DMS153 treated with DMSO at 0.1 percent for 48 hours (cell line): ENCODE results near the gene DUOXA1.
"Not testable (repeated sequence)": the region's sequence is repeated elsewhere in the genome, so short reads cannot be mapped to it uniquely, and the experiment has no call there.

Experiments used
- DNase-seq: peaks from one replicate; lab custom pipeline; 2025; ENCODE audit not compliant: unreplicated experiment; lab: John Stamatoyannopoulos, UW

Gene DUOXA1

DNA sequence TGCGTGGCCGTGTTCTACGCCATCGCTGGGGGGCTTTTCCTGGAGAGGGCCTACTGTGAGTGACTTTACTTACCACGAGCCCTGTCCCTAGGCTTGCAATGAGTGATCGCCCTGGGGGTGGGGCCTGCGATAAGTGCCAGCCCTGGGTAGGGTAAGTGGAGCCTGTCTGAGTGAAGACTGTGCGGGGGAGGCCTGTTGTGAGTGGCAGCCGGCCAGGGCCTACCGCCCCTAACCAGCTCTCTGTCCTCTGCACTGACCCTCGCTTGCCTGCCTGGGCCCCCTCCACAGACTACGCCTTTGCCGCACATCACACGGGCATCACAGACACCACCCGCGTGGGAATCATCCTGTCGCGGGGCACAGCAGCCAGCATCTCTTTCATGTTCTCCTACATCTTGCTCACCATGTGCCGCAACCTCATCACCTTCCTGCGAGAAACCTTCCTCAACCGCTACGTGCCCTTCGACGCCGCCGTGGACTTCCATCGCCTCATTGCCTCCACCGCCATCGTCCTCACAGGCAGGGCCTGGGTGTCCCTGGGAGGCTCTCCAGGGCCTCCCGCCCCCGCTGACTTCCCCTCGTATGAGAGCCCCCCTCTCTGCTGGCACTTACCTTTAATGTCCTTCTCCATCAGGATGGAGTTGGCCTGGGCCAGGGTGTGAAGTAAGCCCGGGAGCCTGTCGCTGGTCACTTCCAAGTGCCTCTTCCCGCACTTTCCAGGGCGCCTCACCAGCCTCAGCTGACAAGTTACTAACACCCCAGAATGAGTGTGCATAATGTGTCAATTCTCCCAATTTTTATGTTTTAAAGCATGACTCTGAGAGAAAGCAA, 22.5 kb upstream of the DUOXA1 start:
- DNase-seq: no peak

DNA sequence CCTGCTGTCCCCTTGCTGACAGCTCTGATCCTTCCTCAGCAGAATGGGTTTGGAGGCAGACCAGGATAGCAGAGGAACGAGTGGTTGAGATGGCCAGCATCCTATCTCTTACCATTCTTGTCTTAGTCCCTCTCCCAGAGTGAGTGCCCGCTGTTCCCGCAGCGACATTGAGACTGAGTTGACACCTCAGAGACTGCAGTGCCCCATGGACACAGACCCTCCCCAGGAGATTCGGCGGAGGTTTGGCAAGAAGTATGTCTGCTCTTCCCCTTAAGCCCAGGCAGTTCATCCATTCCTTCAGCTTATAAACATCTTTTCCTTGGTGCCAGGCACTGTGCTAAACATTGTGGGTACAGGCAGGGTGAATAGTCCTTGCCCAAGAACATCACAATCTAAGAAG, 21.3 kb upstream of the DUOXA1 start:
- no peak for DNase-seq

DNA sequence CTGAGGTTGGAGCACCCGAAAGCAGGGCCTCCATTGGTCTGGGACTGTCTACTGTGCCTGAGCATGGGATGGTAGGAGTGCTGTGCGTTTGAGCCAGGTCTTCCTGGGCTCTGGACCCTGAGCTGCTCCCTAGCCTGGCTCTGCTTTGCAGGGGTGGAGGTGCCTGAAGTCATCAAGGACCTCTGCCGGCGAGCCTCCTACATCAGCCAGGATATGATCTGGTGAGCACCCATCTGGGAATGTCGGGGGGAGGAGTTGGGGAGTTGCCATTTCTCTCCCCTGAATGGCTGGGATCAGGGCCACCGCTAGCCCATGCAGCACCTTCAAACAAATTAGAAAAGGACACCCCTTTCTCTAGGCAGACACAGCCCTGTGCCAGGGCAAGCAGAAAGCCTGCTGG, 20.8 kb upstream of the DUOXA1 start:
- DNase-seq: no peak

DNA sequence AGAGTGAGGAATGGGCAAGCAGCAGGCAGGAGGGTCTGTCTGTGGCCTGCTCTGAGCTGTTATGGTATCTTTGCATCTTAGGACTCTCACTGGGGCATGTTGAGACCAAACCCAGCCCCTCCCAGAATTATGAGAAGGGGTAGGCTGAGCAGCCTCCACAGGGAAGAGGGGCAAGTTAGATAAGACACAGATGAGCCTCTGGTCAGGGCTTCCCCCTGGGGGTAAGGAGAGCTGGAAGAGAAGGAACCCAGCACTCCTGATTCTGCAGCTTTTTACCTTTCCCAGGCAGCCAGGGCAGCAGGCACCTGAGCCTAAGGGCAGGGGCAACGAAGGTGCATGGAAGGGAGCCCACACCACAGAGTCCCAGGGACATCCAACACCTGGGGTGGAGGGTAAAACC, 19.4 kb upstream of the DUOXA1 start:
- DNase-seq: no peak

DNA sequence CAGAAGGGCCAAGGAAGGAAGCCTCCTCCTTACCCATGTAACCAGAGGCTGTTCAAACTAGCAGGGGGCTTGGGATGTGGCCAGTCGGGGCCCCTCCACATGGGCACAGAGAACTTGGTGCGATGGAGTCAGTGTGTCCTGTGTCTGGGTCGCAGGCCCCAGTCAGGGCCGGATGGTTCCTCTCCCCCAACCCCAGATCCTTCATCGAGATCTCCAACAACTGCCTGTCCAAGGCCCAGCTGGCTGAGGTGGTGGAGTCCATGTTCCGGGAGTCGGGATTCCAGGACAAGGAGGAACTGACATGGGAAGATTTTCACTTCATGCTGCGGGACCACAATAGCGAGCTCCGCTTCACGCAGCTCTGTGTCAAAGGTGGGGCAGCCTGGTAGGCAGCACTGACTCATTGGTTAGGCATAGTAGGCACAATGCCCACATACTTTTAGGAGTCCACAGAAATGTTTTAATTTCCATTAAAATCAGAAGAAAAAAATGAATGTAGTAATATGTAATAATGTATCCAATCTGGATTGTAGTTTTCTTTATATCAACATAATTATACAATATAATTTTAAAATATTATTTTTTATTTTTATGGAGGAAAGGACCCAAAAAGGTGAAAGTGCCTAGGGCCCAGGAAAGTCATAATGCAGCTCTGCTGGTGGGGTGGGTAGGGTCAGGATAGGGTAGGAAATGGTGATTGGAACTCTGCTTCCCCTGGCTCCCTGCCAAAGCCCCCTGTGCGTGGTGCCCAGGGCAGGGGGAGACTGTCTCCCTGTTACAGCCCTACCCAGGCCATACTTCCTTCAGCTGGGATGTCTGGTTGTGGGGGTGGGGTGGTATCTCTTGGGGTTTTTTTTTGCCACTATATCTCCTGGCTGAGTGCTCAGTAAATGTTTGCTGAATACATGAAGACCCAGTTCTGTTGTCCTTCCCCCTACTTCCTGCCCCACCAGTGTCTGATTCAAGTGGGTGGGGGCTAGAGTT, 18.7 kb upstream of the DUOXA1 start:
- no peak for DNase-seq

DNA sequence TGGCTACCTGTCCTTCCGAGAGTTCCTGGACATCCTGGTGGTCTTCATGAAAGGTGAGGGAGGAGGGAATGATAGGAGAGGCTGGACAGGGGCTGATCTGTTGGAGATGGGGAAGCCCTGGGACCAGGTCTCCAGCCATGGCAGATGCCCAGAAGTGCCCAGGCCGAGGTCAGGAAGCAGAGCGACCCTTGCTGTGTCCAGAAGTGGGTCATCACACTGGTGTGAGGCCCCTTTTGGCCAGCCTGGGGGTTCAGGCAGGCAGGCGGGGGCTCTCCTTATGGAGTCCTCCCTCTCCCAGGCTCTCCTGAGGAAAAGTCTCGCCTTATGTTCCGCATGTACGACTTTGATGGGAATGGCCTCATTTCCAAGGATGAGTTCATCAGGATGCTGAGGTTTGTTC, 17.9 kb upstream of the DUOXA1 start:
- DNase-seq: no peak

DNA sequence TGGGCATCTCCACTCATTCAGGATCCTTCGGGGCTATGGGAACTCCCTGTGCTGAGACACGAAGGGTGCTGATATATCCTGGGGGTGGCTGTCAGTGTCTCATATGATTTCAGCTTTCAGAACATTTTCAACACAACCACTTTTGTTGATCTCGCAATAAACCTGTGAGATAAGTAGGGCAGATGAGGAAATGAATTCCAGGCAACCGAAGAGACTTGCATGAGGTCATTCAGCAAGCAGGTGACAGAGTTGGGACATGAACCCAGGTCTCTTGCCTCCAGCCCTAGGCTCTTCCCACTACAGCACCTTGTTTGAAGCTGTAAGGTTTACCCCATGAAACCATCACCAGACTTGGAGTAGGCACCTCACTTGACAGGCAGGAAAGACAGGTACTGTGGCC, 16.7 kb upstream of the DUOXA1 start:
- no peak for DNase-seq

DNA sequence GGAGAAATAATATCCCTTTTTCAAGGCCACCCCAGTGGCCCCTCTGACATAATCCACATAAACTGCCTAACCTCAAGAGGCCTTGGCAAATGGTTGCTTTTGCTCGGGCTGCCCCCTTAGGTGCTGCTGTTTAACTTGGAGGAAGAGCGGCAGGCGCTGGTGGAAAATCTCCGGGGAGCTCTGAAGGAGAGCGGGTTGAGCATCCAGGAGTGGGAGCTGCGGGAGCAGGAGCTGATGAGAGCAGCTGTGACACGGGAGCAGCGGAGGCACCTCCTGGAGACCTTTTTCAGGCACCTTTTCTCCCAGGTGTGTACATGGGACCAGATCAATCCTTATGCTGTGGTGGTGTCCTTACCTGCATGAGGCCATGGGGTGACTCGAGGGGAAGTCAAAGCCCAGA, 15.1 kb upstream of the DUOXA1 start:
- DNase-seq: no peak

DNA sequence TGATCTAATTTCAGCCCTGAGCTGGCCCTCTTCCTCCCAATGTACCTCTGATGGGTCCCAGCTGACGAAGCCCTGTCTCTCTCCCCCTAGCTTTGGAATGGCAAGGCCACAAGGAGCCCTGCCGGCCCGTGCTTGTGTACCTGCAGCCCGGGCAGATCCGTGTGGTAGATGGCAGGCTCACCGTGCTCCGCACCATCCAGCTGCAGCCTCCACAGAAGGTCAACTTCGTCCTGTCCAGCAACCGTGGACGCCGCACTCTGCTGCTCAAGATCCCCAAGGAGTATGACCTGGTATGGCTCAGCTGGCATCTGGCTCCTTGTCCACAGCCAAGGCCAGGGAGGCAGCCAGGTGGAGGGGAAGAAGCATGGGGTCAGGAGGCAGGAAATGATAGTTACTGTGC, 14.3 kb upstream of the DUOXA1 start:
- no peak for DNase-seq

DNA sequence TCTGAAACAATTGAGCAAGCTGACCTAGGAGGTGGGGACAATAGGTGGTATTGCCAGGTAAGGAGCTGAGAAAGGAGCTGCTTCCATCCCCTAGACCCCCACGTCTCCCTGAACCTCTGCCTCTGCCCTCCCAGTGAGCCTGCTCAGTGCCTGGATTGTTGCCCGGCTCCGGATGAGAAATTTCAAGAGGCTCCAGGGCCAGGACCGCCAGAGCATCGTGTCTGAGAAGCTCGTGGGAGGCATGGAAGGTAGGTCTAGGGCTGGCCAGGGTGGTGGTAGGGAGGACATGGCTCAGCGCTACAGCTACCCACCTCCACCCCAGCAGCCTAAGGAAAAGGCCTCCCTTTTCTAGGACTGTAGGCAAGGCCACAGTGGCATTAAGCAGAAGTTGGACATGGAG, 13.4 kb upstream of the DUOXA1 start:
- no peak for DNase-seq

DNA sequence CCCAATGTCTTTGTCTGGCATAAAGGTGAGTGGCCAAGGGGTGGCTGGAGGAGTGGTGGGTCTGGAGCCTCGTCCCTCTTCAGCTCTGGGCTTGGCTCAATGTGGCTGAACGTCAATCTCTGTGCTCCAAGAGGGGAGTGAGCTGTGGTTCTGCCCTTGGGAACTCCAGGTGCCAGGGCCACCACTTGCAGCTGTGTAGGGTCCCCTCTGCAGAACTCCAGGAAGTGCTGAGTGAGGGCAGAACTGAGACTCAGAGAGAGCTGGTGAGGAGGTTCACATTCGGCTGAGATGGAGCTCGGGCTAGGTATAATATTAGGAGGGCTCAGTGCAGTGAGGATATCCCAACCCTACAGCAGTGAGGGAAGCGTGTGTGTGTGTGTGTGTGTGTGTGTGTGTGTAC, 11.7 kb upstream of the DUOXA1 start:
- no peak for DNase-seq

DNA sequence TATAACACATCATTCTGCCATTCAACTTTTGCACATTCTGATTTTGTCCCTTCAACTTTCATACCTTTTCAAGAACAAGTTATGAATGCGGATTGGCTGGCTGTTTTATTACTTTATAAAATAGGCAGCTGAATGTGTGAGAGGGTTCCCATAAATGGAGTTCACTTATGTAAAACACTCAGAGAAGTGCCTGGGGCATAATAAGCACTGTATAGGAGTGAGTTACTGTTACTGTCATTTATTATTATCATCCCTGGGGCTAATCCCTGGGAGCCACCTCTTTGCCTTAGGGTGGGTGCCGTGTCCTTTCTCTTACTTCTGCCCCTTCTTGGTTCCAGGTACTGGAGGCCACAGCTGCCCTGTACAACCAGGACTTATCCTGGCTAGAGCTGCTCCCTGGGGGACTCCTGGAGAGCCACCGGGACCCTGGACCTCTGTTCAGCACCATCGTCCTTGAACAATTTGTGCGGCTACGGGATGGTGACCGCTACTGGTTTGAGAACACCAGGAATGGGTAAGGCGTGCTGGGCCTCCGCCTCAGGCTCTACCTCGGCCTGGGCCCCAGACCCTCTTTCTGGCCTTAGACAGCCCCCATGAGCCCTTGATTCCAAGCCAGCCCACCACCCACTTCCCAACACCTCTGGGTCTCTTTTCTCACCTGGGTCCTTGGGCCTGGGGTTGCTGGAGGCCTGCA, 11.0 kb upstream of the DUOXA1 start:
- DNase-seq: no peak

DNA sequence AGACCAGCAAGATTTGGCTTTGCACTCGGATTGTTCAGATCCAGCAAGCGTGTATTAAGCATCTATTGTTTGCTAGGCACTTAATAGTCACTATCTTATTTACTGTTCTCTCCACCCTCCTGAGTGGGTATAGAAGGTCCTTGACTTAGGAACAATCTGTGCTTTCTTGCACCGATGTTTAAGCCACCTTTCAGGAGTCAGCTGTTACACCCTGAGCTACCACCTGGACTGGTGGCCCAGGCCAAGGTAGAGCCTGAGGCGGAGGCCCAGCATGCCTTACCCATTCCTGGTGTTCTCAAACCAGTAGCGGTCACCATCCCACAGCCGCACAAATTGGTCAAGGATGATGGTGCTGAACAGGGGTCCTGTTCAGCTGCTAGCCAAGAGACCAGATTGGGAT, 10.1 kb upstream of the DUOXA1 start:
- no peak for DNase-seq

DNA sequence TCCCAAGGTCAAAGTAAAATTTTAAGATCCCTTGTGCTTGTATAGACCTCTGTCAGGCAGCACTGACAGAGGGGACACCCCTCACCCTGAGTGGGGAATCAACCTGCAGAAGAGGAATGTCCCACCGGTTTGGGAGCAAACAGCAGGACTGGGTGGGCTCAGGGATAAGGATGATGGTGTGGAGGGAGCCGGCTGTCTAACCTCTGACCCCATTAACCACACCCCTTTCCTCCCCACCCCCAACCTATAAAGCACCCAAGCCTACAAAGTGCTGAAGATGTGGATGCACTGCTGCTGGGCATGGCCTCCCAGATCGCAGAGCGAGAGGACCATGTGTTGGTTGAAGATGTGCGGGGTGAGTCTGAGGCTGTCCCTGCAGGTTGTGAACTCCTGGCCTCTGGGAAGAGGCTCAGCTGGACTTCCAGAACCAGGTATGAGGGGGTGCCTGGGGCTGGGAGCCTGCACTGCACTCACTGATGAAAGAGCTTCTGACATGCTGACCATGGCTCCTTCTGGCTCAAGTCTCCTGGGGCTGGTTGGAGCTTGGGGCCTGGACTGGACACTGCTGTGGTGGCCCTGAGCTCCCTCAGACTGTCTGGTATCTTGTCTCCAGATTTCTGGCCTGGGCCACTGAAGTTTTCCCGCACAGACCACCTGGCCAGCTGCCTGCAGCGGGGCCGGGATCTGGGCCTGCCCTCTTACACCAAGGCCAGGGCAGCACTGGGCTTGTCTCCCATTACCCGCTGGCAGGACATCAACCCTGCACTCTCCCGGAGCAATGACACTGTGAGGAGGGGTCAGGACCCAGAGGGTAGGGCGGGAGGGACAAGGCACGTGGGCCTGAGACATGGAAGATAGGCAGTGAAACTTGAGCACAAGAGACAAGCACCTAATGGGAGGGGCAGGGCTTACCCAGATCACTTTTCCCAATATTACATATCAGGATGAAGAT, 9.4 kb upstream of the DUOXA1 start:
- DNase-seq: no peak

DNA sequence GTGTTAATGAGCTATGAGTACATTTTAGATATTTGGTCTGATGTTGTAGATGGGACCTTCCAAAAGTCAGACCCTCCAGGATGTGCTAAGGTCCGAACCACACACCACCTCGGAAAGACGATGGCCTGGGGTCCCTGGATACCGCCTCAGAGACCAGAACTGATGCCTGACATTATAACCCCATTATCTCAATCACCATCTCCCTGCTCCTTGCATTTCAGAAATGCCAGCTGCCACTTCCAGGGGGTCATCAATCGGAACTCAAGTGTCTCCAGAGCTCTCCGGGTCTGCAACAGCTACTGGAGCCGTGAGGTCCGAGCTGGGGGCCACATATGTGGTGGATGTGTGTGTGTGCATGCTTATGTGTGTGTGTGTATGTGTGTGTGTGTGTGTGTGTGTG, 8.0 kb upstream of the DUOXA1 start:
- no peak for DNase-seq

DNA sequence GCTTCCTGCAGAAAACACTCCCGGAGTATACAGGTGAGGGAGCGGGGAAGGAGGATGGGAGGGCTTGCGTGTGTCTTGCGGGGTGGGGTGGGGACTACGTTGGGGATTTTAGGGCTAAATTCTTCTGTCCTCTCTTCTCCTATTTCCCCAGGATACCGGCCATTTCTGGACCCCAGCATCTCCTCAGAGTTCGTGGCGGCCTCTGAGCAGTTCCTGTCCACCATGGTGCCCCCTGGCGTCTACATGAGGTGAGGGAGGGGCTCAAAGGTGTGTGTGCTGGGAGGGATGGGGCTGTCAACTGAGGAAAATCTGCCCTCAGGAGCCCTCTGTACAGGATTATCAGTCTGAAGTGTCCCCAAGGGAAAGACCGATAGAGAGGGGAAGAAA, 6.7 kb upstream of the DUOXA1 start:
- DNase-seq: no peak

DNA sequence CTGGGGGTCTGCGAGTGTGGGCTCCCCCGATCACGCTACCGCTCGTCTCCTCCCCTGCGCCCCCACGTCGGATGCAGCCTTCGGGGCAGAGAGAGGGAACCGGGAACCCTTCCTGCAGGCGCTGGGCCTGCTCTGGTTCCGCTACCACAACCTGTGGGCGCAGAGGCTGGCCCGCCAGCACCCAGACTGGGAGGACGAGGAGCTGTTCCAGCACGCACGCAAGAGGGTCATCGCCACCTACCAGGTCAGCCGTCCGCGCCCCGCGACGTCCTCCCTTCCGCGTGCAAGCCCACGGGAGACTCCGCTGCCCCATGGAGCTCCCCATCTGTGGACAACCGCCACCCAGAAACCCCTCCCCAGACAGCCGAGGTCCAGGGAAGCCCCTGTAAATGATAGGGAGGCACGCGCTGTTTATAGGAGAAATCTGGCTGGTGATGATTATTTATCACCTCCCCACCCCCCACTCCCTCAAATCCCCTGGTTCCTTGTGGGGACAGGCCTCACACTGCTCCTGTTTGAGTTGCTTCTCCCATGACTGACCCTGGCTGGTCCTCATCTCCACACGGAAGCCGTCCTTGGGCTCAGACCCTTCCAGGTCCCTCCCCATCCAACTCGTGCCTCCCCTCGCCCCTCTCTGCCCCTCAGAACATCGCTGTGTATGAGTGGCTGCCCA, 6.2 kb upstream of the DUOXA1 start:
- DNase-seq: not testable (repeated sequence)

DNA sequence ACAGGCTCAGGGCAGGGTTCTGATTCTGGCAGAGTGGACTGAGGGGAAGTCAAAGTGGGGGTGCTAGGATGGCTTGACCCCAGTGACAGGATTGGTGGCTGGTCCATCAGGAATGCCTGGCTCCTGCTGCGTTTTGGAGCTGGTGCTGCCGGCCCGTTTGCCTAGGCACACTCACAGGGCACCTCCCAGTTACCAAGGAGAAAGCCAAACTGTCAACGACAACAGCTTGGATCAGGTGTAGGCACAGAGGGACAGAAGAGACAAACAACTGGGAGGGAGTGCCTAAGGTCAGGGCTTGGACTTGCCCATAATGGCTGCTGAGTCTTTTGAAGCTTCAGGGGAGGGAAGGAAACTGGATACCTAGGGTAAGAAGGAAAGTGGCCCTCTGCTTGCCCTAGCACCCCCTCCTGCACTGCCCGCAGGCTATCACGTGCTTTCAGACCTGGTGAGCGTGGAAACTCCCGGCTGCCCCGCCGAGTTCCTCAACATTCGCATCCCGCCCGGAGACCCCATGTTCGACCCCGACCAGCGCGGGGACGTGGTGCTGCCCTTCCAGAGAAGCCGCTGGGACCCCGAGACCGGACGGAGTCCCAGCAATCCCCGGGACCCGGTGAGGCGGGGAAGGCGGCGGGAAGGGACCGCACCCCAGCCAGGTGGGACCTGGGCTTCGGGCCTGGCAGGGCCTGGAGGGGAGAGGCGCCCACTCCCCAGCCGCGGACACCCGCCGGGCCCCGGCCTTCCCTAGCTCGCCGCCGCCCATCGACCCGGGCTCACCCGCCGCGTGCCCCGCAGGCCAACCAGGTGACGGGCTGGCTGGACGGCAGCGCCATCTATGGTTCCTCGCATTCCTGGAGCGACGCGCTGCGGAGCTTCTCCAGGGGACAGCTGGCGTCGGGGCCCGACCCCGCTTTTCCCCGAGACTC, 5.3 kb upstream of the DUOXA1 start:
- DNase-seq: no peak

DNA sequence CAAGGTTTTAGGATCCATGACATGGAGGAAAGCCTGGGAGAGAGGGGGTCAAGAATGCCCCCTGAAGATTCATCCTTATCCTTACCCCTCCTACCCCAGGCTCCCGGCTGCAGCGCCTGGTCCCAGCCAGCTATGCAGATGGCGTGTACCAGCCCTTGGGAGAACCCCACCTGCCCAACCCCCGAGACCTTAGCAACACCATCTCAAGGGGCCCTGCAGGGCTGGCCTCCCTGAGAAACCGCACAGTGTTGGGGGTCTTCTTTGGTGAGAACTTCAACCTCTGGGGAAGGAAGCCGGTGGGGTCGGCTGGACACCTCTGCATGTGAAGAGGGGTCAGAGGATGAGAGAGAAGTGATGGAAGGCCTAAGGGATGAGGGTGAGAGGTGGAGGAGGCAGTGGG, 4.4 kb upstream of the DUOXA1 start:
- DNase-seq: no peak
